HEK293T (cell line): ENCODE measurements around the gene ARHGAP22.

ENCODE experiments used
- SP1 ChIP-seq: fragments of 450-650 bp; IDR thresholded peaks from 2 replicates; pipeline ENCODE4 v1.6.1; 2017
- TARDBP ChIP-seq: fragments of 450-650 bp; IDR thresholded peaks from 2 replicates; pipeline ENCODE4 v1.6.1; 2016
- TF ChIP-seq, protein P1 (sequence below): fragments of 450-650 bp; IDR thresholded peaks from 2 replicates; pipeline ENCODE4 v1.6.1; 2016

- TF ChIP-seq, protein P1, sequence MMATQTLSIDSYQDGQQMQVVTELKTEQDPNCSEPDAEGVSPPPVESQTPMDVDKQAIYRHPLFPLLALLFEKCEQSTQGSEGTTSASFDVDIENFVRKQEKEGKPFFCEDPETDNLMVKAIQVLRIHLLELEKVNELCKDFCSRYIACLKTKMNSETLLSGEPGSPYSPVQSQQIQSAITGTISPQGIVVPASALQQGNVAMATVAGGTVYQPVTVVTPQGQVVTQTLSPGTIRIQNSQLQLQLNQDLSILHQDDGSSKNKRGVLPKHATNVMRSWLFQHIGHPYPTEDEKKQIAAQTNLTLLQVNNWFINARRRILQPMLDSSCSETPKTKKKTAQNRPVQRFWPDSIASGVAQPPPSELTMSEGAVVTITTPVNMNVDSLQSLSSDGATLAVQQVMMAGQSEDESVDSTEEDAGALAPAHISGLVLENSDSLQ, result no peak
- TF ChIP-seq SP1 (no peak), TARDBP (no peak)
These were observed 73.4 kb downstream of the ARHGAP22 start for GRCh38 chr10:48531486-48531885.
